ENCODE measurements around the gene CIBAR2. TPM values are rescaled to one million over a fixed set of nuclear protein-coding genes. Genes with fewer than 3 reads are reported as not detected.

Gene CIBAR2
- total and polyA plus RNA-seq, 2 experiments from 2014 or later, result not detected

DNA sequence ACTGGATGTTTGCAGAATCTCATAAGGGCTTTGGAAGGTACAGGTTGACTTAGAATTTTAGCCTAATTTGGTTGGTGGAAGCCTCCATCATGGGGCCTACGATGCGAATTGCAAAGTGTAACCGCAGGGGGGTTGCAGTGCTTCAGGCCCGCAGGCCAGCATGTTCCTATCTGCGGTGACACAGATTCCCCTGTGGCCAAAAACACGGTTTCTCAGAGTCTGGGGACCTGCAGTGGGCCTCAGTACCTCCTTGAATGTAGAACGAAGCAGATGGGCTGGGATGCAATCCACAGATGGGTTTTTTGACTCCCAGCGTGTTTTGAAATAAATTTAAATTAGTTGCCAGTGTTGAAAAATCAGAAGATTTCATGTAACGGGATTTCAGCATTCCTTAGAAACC lies 49.9 kb downstream of the CIBAR2 start:
- Histone ChIP-seq H3K4me2 (peak overlapping the region; percentile 31; the same call in 1 of the 2 replicates), H3K36me3 (ENCODE audit: insufficient read depth) (no peaks in the 10 kb centered on the region), H3K27ac (ENCODE audit: low read depth) (no peak overlapping the region), H4K20me1 (replicated peaks; ENCODE audit: insufficient read depth) (no peaks in the 10 kb centered on the region), H2AFZ (no peak overlapping the region), H3K4me3 (peak overlapping the region; percentile 11; the same call in 1 of the 2 replicates), H3F3A (replicated peaks; ENCODE audit: low read depth) (0 out of 2 replicates have a peak, but pooled peaks cover 5% of the 10 kb centered on the region), H3K79me2 (replicated peaks; ENCODE audit: insufficient read depth) (no peaks in the 10 kb centered on the region), H3K4me1 (ENCODE audit: insufficient read depth) (peaks cover 15% of the 10 kb centered on the region), H3K9me2 (ENCODE audit: insufficient read depth) (no peaks in the 10 kb centered on the region), H3K27me3 (ENCODE audit: insufficient read depth) (no peaks in the 10 kb centered on the region)
- Mint-ChIP-seq H3K27ac (no peak overlapping the region), H3K4me1 (peaks cover 32% of the 10 kb centered on the region), H3K27me3 (ENCODE audit: insufficient read depth, low read depth, poor library complexity) (peaks cover 18% of the 10 kb centered on the region), H3K9me3 (no peaks in the 10 kb centered on the region), H3K4me3 (no peak overlapping the region; the same call in 2 of the 3 replicates), H3K36me3 (ENCODE audit: low read depth) (no peaks in the 10 kb centered on the region)
- ATAC-seq, result peak; percentile 61
- TF ChIP-seq STAT1 (IDR thresholded peaks at IDR 0.05; ENCODE audit: unreplicated experiment) (no peak), CREB1 (CRISPR knock-in tag; IDR thresholded peaks at IDR 0.05; ENCODE audit: low read depth) (no peak), POLR2AphosphoS5 (IDR thresholded peaks at IDR 0.05; ENCODE audit: low read depth) (no peak), EZH2 (IDR thresholded peaks at IDR 0.05; ENCODE audit: low read depth, unreplicated experiment) (no peak), ZNF331 (CRISPR knock-in tag; IDR thresholded peaks at IDR 0.05; ENCODE audit: low read depth) (no peak), JUNB (IDR thresholded peaks at IDR 0.05; ENCODE audit: unreplicated experiment) (no peak), ZNF462 (CRISPR knock-in tag; IDR thresholded peaks at IDR 0.05) (no peak), ZNF114 (CRISPR knock-in tag; IDR thresholded peaks at IDR 0.05) (no peak), EZH2phosphoT487 (IDR thresholded peaks at IDR 0.05; ENCODE audit: unreplicated experiment) (no peak), NANOG (IDR thresholded peaks at IDR 0.05; ENCODE audit: borderline replicate concordance) (no peak)
- TF ChIP-seq, protein P1, sequence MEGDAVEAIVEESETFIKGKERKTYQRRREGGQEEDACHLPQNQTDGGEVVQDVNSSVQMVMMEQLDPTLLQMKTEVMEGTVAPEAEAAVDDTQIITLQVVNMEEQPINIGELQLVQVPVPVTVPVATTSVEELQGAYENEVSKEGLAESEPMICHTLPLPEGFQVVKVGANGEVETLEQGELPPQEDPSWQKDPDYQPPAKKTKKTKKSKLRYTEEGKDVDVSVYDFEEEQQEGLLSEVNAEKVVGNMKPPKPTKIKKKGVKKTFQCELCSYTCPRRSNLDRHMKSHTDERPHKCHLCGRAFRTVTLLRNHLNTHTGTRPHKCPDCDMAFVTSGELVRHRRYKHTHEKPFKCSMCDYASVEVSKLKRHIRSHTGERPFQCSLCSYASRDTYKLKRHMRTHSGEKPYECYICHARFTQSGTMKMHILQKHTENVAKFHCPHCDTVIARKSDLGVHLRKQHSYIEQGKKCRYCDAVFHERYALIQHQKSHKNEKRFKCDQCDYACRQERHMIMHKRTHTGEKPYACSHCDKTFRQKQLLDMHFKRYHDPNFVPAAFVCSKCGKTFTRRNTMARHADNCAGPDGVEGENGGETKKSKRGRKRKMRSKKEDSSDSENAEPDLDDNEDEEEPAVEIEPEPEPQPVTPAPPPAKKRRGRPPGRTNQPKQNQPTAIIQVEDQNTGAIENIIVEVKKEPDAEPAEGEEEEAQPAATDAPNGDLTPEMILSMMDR (conservative IDR thresholded peaks at IDR 0.05; ENCODE audit: low read depth in 2 of 2), result no peak
- TF ChIP-seq, protein P2, sequence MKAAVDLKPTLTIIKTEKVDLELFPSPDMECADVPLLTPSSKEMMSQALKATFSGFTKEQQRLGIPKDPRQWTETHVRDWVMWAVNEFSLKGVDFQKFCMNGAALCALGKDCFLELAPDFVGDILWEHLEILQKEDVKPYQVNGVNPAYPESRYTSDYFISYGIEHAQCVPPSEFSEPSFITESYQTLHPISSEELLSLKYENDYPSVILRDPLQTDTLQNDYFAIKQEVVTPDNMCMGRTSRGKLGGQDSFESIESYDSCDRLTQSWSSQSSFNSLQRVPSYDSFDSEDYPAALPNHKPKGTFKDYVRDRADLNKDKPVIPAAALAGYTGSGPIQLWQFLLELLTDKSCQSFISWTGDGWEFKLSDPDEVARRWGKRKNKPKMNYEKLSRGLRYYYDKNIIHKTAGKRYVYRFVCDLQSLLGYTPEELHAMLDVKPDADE (IDR thresholded peaks at IDR 0.05), result no peak
- TF ChIP-seq, protein P3, sequence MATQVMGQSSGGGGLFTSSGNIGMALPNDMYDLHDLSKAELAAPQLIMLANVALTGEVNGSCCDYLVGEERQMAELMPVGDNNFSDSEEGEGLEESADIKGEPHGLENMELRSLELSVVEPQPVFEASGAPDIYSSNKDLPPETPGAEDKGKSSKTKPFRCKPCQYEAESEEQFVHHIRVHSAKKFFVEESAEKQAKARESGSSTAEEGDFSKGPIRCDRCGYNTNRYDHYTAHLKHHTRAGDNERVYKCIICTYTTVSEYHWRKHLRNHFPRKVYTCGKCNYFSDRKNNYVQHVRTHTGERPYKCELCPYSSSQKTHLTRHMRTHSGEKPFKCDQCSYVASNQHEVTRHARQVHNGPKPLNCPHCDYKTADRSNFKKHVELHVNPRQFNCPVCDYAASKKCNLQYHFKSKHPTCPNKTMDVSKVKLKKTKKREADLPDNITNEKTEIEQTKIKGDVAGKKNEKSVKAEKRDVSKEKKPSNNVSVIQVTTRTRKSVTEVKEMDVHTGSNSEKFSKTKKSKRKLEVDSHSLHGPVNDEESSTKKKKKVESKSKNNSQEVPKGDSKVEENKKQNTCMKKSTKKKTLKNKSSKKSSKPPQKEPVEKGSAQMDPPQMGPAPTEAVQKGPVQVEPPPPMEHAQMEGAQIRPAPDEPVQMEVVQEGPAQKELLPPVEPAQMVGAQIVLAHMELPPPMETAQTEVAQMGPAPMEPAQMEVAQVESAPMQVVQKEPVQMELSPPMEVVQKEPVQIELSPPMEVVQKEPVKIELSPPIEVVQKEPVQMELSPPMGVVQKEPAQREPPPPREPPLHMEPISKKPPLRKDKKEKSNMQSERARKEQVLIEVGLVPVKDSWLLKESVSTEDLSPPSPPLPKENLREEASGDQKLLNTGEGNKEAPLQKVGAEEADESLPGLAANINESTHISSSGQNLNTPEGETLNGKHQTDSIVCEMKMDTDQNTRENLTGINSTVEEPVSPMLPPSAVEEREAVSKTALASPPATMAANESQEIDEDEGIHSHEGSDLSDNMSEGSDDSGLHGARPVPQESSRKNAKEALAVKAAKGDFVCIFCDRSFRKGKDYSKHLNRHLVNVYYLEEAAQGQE (IDR thresholded peaks at IDR 0.05; ENCODE audit: unreplicated experiment), result no peak
- DNase-seq (ENCODE audit: low spot score), result peak; percentile 54
